ENCODE data around the gene RFNG.

RFNG gene

GRCh38 chr17:82013772-82014321 lies 37.8 kb downstream of the RFNG start:
- DNase-seq (ENCODE audit: low read depth): no peak

- no peak for DNase-seq (ENCODE audit: low read depth)
These were observed 38.3 kb downstream of the RFNG start for GRCh38 chr17:82013341-82013740.

- no peak for DNase-seq (ENCODE audit: low read depth)
These were observed 38.8 kb downstream of the RFNG start for GRCh38 chr17:82012640-82013295.

GRCh38 chr17:82012261-82012639 lies 39.4 kb downstream of the RFNG start:
- DNase-seq (ENCODE audit: low read depth): no peak

- DNase-seq (ENCODE audit: low read depth): no peak
These were observed 39.9 kb downstream of the RFNG start for GRCh38 chr17:82011617-82012187.

GRCh38 chr17:82010575-82011525 lies 40.8 kb downstream of the RFNG start:
- DNase-seq (ENCODE audit: low read depth): no peak

GRCh38 chr17:82009413-82009812 lies 42.2 kb downstream of the RFNG start:
- no peak for DNase-seq (ENCODE audit: low read depth)

GRCh38 chr17:82008941-82009405 lies 42.6 kb downstream of the RFNG start:
- no peak for DNase-seq (ENCODE audit: low read depth)

- no peak for DNase-seq (ENCODE audit: low read depth)
These were observed 43.2 kb downstream of the RFNG start for GRCh38 chr17:82008258-82008940.

GRCh38 chr17:82007495-82008257 lies 43.9 kb downstream of the RFNG start:
- DNase-seq (ENCODE audit: low read depth): no peak

- no peak for DNase-seq (ENCODE audit: low read depth)
These were observed 44.5 kb downstream of the RFNG start for GRCh38 chr17:82007228-82007494.

- DNase-seq (ENCODE audit: low read depth): no peak
These were observed 45.0 kb downstream of the RFNG start for GRCh38 chr17:82006468-82007227.

GRCh38 chr17:82005701-82006348 lies 45.8 kb downstream of the RFNG start:
- DNase-seq (ENCODE audit: low read depth): no peak

- no peak for DNase-seq (ENCODE audit: low read depth)
These were observed 46.8 kb downstream of the RFNG start for GRCh38 chr17:82004517-82005455.

GRCh38 chr17:82003411-82004381 lies 47.9 kb downstream of the RFNG start:
- peak; percentile 92 for DNase-seq (ENCODE audit: low read depth)

GRCh38 chr17:82001571-82002056 lies 50.0 kb downstream of the RFNG start:
- DNase-seq (ENCODE audit: low read depth): no peak

GRCh38 chr17:82000803-82001570 lies 50.6 kb downstream of the RFNG start:
- DNase-seq (ENCODE audit: low read depth): no peak

All from GM04504 (cell line).